ENCODE measurements around the gene L3MBTL3. TPM values are rescaled to one million over a fixed set of nuclear protein-coding genes. Genes with fewer than 3 reads are reported as not detected.

Gene L3MBTL3
- total and polyA plus RNA-seq, 10 of the 15 experiments (the other 5 are each of a cell fraction or from before 2014, with no cell fraction given) = 0.71 to 9.4 (median 6.2) TPM

DNA sequence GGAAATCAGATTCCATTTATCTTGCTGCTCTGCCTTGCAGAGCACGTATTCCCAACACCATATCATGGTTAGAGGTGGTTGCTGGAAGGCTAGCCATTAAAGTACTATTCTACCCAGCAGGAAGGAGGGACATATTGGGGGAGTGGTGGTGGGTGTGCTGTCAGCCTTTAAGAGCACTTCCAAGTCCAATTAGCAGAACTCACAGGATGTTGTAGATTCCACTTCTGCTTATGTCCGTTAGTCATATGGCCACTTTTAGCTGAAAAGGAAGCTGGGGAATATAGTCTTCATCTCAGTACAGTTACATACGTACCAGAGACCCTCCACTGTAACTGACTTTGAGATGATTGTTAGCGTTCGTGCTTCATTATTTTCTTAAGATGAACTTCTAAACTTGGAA, 109.9 kb downstream of the L3MBTL3 start:
- DNase-seq (ENCODE audit: low read depth, low spot score) (no peak), FAIRE-seq (no peak), ATAC-seq (no peak)
- in situ Hi-C loops (cut with MboI) = no loop called here
- no peaks in the 10 kb centered on the region for H3K79me2 ChIP-seq (ENCODE audit: control insufficient read depth, insufficient read depth, low read length)
- no peak overlapping the region for H2AFZ ChIP-seq (ENCODE audit: control insufficient read depth, low read depth, low read length)
- H3K4me1 ChIP-seq (ENCODE audit: control insufficient read depth, insufficient read depth, low read length) = peaks cover 6% of the 10 kb centered on the region; the same call in 1 of the 2 replicates
- H3K4me2 ChIP-seq (ENCODE audit: control insufficient read depth, insufficient read depth) = no peak overlapping the region
- SMC1A ChIA-PET (ENCODE audit: uncharacterized antibody, unreplicated experiment) = interaction anchor here (1.1 kb wide), 1 partner anchor 10 kb away, joined by 4 read pairs; no protein-coding TSS in a partner anchor
- no peak overlapping the region for H3K9ac ChIP-seq (ENCODE audit: control insufficient read depth, insufficient read depth, low read length)
- no peaks in the 10 kb centered on the region for H3K36me3 ChIP-seq (ENCODE audit: control insufficient read depth in 2 of 2, insufficient read depth in 2 of 2, low read length in 1 of 2)
- BruUV-seq (replicated peaks) = no TSS peak
- no peak overlapping the region for H3K4me3 ChIP-seq
- POLR2A ChIA-PET = no interaction called here
- H3K27me3 ChIP-seq (replicated peaks in 1 of 2; ENCODE audit: control insufficient read depth in 2 of 2, insufficient read depth in 2 of 2, low read length in 1 of 2) = no peaks in the 10 kb centered on the region
- no peaks in the 10 kb centered on the region for H3K9me3 ChIP-seq (replicated peaks; ENCODE audit: control insufficient read depth, insufficient read depth, low read length)
- intact Hi-C loops (cut with micrococcal nuclease; ENCODE audit: unreplicated experiment) = no loop called here
- TF ChIP-seq IKZF2 (IDR thresholded peaks at IDR 0.05) (no peak), MTA3 (IDR thresholded peaks at IDR 0.05; ENCODE audit: borderline replicate concordance, low read length) (no peak), CBX5 (IDR thresholded peaks at IDR 0.05; ENCODE audit: low read depth) (no peak), ATF7 (IDR thresholded peaks at IDR 0.05; ENCODE audit: low read depth) (no peak), NR2C2 (IDR thresholded peaks at IDR 0.05; ENCODE audit: borderline replicate concordance, control insufficient read depth, insufficient read length, low read depth) (no peak), ESRRA (IDR thresholded peaks at IDR 0.05; ENCODE audit: low read length) (no peak), BHLHE40 (IDR thresholded peaks at IDR 0.05; ENCODE audit: borderline replicate concordance in 1 of 2, low read depth in 2 of 2, low read length in 1 of 2) (no peak), BMI1 (IDR thresholded peaks at IDR 0.05; ENCODE audit: borderline replicate concordance) (no peak), PML (IDR thresholded peaks at IDR 0.05; ENCODE audit: low read length) (no peak), SMAD1 (IDR thresholded peaks at IDR 0.05; ENCODE audit: low read depth, partially characterized antibody) (no peak), TBL1XR1 (IDR thresholded peaks at IDR 0.05; ENCODE audit: low read depth, low read length) (no peak), RCOR1 (conservative IDR thresholded peaks at IDR 0.05; ENCODE audit: low read depth, low read length) (no peak)
- TF ChIP-seq, protein P1, sequence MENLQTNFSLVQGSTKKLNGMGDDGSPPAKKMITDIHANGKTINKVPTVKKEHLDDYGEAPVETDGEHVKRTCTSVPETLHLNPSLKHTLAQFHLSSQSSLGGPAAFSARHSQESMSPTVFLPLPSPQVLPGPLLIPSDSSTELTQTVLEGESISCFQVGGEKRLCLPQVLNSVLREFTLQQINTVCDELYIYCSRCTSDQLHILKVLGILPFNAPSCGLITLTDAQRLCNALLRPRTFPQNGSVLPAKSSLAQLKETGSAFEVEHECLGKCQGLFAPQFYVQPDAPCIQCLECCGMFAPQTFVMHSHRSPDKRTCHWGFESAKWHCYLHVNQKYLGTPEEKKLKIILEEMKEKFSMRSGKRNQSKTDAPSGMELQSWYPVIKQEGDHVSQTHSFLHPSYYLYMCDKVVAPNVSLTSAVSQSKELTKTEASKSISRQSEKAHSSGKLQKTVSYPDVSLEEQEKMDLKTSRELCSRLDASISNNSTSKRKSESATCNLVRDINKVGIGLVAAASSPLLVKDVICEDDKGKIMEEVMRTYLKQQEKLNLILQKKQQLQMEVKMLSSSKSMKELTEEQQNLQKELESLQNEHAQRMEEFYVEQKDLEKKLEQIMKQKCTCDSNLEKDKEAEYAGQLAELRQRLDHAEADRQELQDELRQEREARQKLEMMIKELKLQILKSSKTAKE (IDR thresholded peaks at IDR 0.05; ENCODE audit: low read depth, poor library complexity, severe bottlenecking) = no peak
- TF ChIP-seq, protein P2, sequence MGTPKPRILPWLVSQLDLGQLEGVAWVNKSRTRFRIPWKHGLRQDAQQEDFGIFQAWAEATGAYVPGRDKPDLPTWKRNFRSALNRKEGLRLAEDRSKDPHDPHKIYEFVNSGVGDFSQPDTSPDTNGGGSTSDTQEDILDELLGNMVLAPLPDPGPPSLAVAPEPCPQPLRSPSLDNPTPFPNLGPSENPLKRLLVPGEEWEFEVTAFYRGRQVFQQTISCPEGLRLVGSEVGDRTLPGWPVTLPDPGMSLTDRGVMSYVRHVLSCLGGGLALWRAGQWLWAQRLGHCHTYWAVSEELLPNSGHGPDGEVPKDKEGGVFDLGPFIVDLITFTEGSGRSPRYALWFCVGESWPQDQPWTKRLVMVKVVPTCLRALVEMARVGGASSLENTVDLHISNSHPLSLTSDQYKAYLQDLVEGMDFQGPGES (IDR thresholded peaks at IDR 0.05) = no peak
- TF ChIP-seq, protein P3, sequence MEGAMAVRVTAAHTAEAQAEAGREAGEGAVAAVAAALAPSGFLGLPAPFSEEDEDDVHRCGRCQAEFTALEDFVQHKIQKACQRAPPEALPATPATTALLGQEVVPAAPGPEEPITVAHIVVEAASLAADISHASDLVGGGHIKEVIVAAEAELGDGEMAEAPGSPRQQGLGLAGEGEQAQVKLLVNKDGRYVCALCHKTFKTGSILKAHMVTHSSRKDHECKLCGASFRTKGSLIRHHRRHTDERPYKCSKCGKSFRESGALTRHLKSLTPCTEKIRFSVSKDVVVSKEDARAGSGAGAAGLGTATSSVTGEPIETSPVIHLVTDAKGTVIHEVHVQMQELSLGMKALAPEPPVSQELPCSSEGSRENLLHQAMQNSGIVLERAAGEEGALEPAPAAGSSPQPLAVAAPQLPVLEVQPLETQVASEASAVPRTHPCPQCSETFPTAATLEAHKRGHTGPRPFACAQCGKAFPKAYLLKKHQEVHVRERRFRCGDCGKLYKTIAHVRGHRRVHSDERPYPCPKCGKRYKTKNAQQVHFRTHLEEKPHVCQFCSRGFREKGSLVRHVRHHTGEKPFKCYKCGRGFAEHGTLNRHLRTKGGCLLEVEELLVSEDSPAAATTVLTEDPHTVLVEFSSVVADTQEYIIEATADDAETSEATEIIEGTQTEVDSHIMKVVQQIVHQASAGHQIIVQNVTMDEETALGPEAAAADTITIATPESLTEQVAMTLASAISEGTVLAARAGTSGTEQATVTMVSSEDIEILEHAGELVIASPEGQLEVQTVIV (IDR thresholded peaks at IDR 0.05; ENCODE audit: borderline replicate concordance, partially characterized antibody) = no peak
- TF ChIP-seq, protein P4, sequence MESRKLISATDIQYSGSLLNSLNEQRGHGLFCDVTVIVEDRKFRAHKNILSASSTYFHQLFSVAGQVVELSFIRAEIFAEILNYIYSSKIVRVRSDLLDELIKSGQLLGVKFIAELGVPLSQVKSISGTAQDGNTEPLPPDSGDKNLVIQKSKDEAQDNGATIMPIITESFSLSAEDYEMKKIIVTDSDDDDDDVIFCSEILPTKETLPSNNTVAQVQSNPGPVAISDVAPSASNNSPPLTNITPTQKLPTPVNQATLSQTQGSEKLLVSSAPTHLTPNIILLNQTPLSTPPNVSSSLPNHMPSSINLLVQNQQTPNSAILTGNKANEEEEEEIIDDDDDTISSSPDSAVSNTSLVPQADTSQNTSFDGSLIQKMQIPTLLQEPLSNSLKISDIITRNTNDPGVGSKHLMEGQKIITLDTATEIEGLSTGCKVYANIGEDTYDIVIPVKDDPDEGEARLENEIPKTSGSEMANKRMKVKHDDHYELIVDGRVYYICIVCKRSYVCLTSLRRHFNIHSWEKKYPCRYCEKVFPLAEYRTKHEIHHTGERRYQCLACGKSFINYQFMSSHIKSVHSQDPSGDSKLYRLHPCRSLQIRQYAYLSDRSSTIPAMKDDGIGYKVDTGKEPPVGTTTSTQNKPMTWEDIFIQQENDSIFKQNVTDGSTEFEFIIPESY (IDR thresholded peaks at IDR 0.05) = no peak
- WGBS (ENCODE audit: insufficient coverage, insufficient replicate concordance, low lambda C conversion rate, missing lambda C conversion rate) = 75% methylated on average over 5 of the region's 5 CpGs
- H4K20me1 ChIP-seq (ENCODE audit: control insufficient read depth, insufficient read depth) = no peaks in the 10 kb centered on the region
- CTCF ChIA-PET = interaction anchor here (0.6 to 1.2 kb wide), 2 partner anchors 92 to 1797 kb away, joined by 3 to 4 read pairs; no protein-coding TSS in a partner anchor
- RAD21 ChIA-PET (ENCODE audit: unreplicated experiment) = no interaction called here
- no peak overlapping the region for H3K27ac ChIP-seq (ENCODE audit: control insufficient read depth, insufficient read depth)
